ENCODE data around the gene FBXL17.

Gene FBXL17

DNA sequence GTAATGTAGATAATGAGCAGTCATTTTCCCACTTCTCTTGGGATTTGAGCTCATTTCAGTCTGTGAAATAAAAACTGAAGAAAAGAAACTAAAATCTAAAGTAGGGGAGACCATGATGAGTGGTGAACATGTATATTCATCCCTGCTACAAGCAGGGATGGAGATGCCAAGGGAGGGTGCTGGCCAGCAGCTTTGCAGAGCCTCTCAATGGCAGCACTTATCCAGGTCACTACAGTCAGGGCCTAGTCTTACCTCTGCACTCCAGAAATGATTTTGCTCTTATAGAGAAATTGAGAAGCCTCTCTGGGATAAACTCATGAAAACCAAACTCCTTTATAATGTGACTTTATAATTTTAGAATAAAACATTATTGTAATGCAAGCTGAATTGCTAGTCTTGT lies 317.6 kb downstream of the FBXL17 start:
- H3K9me3 ChIP-seq (ENCODE audit: control extremely low read depth in 1 of 5, control insufficient read depth in 4 of 5, insufficient read depth in 2 of 5, low read depth in 1 of 5, low read length in 4 of 5) = no peaks in the 10 kb centered on the region
- DNase-seq = no peak
- H3K4me3 ChIP-seq (ENCODE audit: control insufficient read depth in 1 of 7, extremely low read depth in 1 of 7, insufficient read depth in 4 of 7, low read depth in 2 of 7, low read length in 6 of 7) = no peak overlapping the region
- H3K27ac ChIP-seq (ENCODE audit: insufficient read depth in 1 of 2, low read depth in 1 of 2, low read length in 2 of 2, poor library complexity in 1 of 2, severe bottlenecking in 2 of 2) = no peak overlapping the region
- H3K4me1 ChIP-seq (ENCODE audit: control extremely low read depth in 1 of 4, control insufficient read depth in 4 of 4, insufficient read depth in 4 of 4, low read length in 3 of 4) = peaks cover 0 to 3% (median 0%) of the 10 kb centered on the region in 4 experiments
- ChIA-PET CTCF (no interaction called here), POLR2A (no interaction called here)
- no peaks in the 10 kb centered on the region for H3K27me3 ChIP-seq (replicated peaks in 2 of 5; ENCODE audit: control insufficient read depth in 4 of 5, insufficient read depth in 5 of 5, low read length in 4 of 5)
- H3K36me3 ChIP-seq (ENCODE audit: control insufficient read depth in 4 of 4, insufficient read depth in 4 of 4, low read length in 3 of 4) = no peaks in the 10 kb centered on the region

DNA sequence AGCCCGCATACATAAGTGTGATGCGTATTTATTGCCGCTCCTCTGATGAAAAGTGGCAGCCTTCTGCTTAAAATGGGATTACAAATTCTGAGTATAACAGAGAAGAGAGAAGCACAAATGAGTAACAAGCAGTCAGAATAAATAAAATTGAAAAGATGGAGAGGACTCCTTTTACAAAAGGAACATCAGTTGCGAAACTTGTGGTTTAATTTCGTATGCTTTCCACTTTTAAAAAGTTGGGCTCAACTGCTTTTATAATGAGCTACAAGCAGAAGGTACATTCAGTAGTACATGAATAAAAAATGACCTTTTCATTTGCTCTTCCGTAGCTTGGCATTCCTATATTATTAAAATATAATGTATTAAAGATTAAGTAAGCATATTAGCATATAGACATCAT lies 320.0 kb downstream of the FBXL17 start:
- POLR2A ChIA-PET = no interaction called here
- Histone ChIP-seq H3K4me3 (ENCODE audit: control insufficient read depth in 1 of 7, extremely low read depth in 1 of 7, insufficient read depth in 4 of 7, low read depth in 2 of 7, low read length in 6 of 7) (no peak overlapping the region), H3K9me3 (ENCODE audit: control extremely low read depth in 1 of 5, control insufficient read depth in 4 of 5, insufficient read depth in 2 of 5, low read depth in 1 of 5, low read length in 4 of 5) (no peaks in the 10 kb centered on the region), H3K36me3 (ENCODE audit: control insufficient read depth in 4 of 4, insufficient read depth in 4 of 4, low read length in 3 of 4) (no peaks in the 10 kb centered on the region), H3K27me3 (replicated peaks in 2 of 5; ENCODE audit: control insufficient read depth in 4 of 5, insufficient read depth in 5 of 5, low read length in 4 of 5) (no peaks in the 10 kb centered on the region), H3K4me1 (ENCODE audit: control extremely low read depth in 1 of 4, control insufficient read depth in 4 of 4, insufficient read depth in 4 of 4, low read length in 3 of 4) (peaks cover 0 to 3% (median 0%) of the 10 kb centered on the region in 4 experiments), H3K27ac (ENCODE audit: insufficient read depth in 1 of 2, low read depth in 1 of 2, low read length in 2 of 2, poor library complexity in 1 of 2, severe bottlenecking in 2 of 2) (no peak overlapping the region)
- CTCF ChIA-PET = no interaction called here
- WGBS (ENCODE audit: insufficient coverage) = 100% methylated on average over 1 of the region's 6 CpGs
- DNase-seq = peak in 2 of 3 donors; percentile 5 to 21

DNA sequence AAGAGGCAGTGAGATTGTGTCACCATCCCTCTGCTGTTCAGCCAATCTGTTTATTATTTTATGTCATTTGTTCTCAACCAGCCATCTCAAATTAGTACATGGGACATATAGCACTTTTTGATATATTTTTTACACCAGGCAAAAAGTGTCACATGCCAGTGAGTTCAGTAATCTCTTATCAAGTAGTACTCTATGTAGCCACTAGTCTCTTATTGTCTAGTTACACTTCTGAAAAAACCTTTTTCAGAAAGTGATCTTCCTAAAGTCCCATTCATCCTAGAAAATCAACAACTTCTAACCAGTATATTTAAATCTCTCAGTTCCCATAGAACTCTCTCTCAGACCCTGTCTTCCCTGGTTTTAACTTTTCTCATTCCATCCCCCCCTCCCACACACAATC lies 321.6 kb downstream of the FBXL17 start:
- H3K27me3 ChIP-seq (replicated peaks in 2 of 5; ENCODE audit: control insufficient read depth in 4 of 5, insufficient read depth in 5 of 5, low read length in 4 of 5) = no peaks in the 10 kb centered on the region
- POLR2A ChIA-PET = no interaction called here
- H3K36me3 ChIP-seq (ENCODE audit: control insufficient read depth in 4 of 4, insufficient read depth in 4 of 4, low read length in 3 of 4) = no peaks in the 10 kb centered on the region
- H3K4me1 ChIP-seq (ENCODE audit: control extremely low read depth in 1 of 4, control insufficient read depth in 4 of 4, insufficient read depth in 4 of 4, low read length in 3 of 4) = peaks cover 0 to 3% (median 0%) of the 10 kb centered on the region in 4 experiments
- H3K4me3 ChIP-seq (ENCODE audit: control insufficient read depth in 1 of 7, extremely low read depth in 1 of 7, insufficient read depth in 4 of 7, low read depth in 2 of 7, low read length in 6 of 7) = no peak overlapping the region
- H3K9me3 ChIP-seq (ENCODE audit: control extremely low read depth in 1 of 5, control insufficient read depth in 4 of 5, insufficient read depth in 2 of 5, low read depth in 1 of 5, low read length in 4 of 5) = no peaks in the 10 kb centered on the region
- CTCF ChIA-PET = no interaction called here
- DNase-seq = no peak
- no peak overlapping the region for H3K27ac ChIP-seq (ENCODE audit: insufficient read depth in 1 of 2, low read depth in 1 of 2, low read length in 2 of 2, poor library complexity in 1 of 2, severe bottlenecking in 2 of 2)

DNA sequence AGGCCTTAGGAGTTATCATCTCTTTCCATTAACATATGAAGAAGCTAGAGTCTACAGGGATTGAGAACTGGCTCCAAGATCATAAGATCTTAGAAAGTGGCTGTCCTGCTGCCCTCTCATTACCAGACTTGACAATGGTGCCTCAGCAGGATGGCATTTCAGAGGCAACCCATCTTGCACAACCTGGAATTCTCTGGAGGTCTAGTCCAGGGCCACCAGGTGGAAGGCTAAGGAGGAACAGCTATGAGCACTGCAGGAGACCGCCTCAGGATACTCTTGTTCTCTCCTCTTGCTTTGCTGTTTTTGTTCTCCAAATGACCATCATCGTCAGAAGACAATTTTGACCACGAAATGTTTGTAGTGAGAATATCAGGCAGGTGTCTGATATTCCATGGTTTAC lies 322.6 kb downstream of the FBXL17 start:
- CTCF ChIA-PET = no interaction called here
- Histone ChIP-seq H3K27ac (ENCODE audit: insufficient read depth in 1 of 2, low read depth in 1 of 2, low read length in 2 of 2, poor library complexity in 1 of 2, severe bottlenecking in 2 of 2) (no peak overlapping the region), H3K4me1 (ENCODE audit: control extremely low read depth in 1 of 4, control insufficient read depth in 4 of 4, insufficient read depth in 4 of 4, low read length in 3 of 4) (peaks cover 0 to 3% (median 0%) of the 10 kb centered on the region in 4 experiments), H3K27me3 (replicated peaks in 2 of 5; ENCODE audit: control insufficient read depth in 4 of 5, insufficient read depth in 5 of 5, low read length in 4 of 5) (no peaks in the 10 kb centered on the region), H3K4me3 (ENCODE audit: control insufficient read depth in 1 of 7, extremely low read depth in 1 of 7, insufficient read depth in 4 of 7, low read depth in 2 of 7, low read length in 6 of 7) (no peak overlapping the region), H3K36me3 (ENCODE audit: control insufficient read depth in 4 of 4, insufficient read depth in 4 of 4, low read length in 3 of 4) (no peaks in the 10 kb centered on the region), H3K9me3 (ENCODE audit: control extremely low read depth in 1 of 5, control insufficient read depth in 4 of 5, insufficient read depth in 2 of 5, low read depth in 1 of 5, low read length in 4 of 5) (peaks cover 0 to 3% (median 0%) of the 10 kb centered on the region in 5 experiments)
- 100% methylated on average over 1 of the region's 3 CpGs for WGBS (ENCODE audit: insufficient coverage)
- DNase-seq = no peak
- POLR2A ChIA-PET = no interaction called here

DNA sequence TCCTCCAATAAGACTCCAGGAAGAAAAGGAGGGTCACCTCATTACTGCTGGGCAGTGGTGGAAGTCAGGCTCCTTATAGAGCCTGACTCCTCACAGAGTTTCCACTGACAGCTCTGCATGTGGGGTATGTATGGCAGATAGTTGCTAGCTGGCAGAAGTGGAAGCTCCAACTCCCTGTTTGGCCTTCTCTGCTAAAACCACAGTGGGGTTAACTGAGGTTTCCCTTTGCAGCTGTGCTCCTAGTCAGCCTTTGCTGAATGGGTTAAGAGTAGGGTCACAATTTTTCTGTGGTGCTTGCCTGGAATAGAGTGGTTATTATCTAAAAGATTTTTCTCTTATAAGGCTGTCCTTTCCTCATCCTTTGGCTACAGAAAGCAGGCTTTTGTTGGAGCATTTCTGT lies 327.5 kb downstream of the FBXL17 start:
- H3K27me3 ChIP-seq (replicated peaks in 2 of 5; ENCODE audit: control insufficient read depth in 4 of 5, insufficient read depth in 5 of 5, low read length in 4 of 5) = no peaks in the 10 kb centered on the region
- H3K4me3 ChIP-seq (ENCODE audit: control insufficient read depth in 1 of 7, extremely low read depth in 1 of 7, insufficient read depth in 4 of 7, low read depth in 2 of 7, low read length in 6 of 7) = no peak overlapping the region
- no peak for DNase-seq
- CTCF ChIA-PET = no interaction called here
- H3K27ac ChIP-seq (ENCODE audit: insufficient read depth in 1 of 2, low read depth in 1 of 2, low read length in 2 of 2, poor library complexity in 1 of 2, severe bottlenecking in 2 of 2) = no peak overlapping the region
- peaks cover 0 to 1% (median 0%) of the 10 kb centered on the region in 4 experiments for H3K36me3 ChIP-seq (ENCODE audit: control insufficient read depth in 4 of 4, insufficient read depth in 4 of 4, low read length in 3 of 4)
- no peaks in the 10 kb centered on the region for H3K4me1 ChIP-seq (ENCODE audit: control extremely low read depth in 1 of 4, control insufficient read depth in 4 of 4, insufficient read depth in 4 of 4, low read length in 3 of 4)
- POLR2A ChIA-PET = no interaction called here
- H3K9me3 ChIP-seq (ENCODE audit: control extremely low read depth in 1 of 5, control insufficient read depth in 4 of 5, insufficient read depth in 2 of 5, low read depth in 1 of 5, low read length in 4 of 5) = peaks cover 0 to 18% (median under 1%) of the 10 kb centered on the region in 5 experiments

DNA sequence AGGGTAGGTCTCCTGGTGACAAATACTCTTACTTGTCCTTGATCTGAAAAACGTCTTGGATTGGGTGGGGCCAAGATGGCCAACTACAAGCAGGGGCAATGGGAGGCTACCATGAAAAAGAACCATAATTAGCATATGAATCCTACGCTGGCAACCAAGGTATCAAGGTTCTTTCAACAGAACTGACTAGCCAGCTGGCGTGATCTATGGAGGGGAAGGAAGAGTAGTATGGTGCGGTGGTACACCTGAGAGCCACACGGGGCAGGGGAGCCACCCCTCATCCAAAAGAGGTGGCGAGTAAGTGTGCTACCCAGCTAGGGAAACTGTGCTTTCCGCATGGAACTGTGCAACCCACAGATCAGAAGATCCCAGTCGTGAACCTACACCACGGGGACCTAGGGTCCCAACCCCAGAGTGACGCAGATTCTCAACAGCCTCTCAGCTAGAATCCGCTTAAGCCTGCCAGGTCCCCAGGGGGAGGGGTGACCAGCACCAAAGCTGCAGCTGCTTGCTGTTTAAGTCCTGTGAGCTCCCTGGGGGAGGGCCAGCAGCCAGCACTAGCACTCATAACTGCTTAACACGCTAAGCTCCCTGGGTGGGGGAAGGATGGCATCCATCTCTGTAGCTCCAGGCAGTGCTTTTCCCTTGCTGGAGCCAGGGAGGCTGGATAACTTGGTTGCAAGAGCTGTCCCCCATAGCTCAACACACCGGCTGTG lies 334.8 kb downstream of the FBXL17 start:
- Histone ChIP-seq H3K36me3 (ENCODE audit: control insufficient read depth in 4 of 4, insufficient read depth in 4 of 4, low read length in 3 of 4) (peaks cover 0 to 2% (median 0%) of the 10 kb centered on the region in 4 experiments), H3K4me3 (ENCODE audit: control insufficient read depth in 1 of 7, extremely low read depth in 1 of 7, insufficient read depth in 4 of 7, low read depth in 2 of 7, low read length in 6 of 7) (no peak overlapping the region), H3K27ac (ENCODE audit: insufficient read depth in 1 of 2, low read depth in 1 of 2, low read length in 2 of 2, poor library complexity in 1 of 2, severe bottlenecking in 2 of 2) (no peak overlapping the region), H3K4me1 (ENCODE audit: control extremely low read depth in 1 of 4, control insufficient read depth in 4 of 4, insufficient read depth in 4 of 4, low read length in 3 of 4) (no peaks in the 10 kb centered on the region), H3K27me3 (replicated peaks in 2 of 5; ENCODE audit: control insufficient read depth in 4 of 5, insufficient read depth in 5 of 5, low read length in 4 of 5) (no peaks in the 10 kb centered on the region), H3K9me3 (ENCODE audit: control extremely low read depth in 1 of 5, control insufficient read depth in 4 of 5, insufficient read depth in 2 of 5, low read depth in 1 of 5, low read length in 4 of 5) (peaks cover 1 to 10% (median 3%) of the 10 kb centered on the region in 5 experiments)
- WGBS (ENCODE audit: insufficient coverage) = 95% methylated on average over 13 of the region's 13 CpGs
- no peak for DNase-seq
- ChIA-PET CTCF (no interaction called here), POLR2A (no interaction called here)

DNA sequence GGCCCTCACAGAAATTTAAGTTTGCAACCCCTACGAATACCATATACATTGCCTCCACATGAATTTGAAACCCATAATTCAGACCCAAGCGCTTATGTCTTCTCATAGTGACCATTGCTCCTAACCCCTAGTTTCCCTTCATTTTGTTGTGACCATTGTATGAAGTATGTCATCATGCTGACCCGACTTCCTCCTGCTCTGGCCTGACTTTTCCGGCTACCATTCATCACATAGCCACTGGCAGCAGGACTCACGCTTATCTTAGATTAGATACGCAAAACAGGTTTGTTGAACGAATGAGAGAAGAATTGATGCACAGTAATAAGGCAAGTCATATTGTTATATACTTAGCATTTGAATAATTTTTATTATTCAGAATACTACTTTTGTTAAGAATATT lies 345.4 kb downstream of the FBXL17 start:
- ChIA-PET CTCF (no interaction called here), POLR2A (no interaction called here)
- Histone ChIP-seq H3K36me3 (ENCODE audit: control insufficient read depth in 4 of 4, insufficient read depth in 4 of 4, low read length in 3 of 4) (no peaks in the 10 kb centered on the region), H3K4me3 (ENCODE audit: control insufficient read depth in 1 of 7, extremely low read depth in 1 of 7, insufficient read depth in 4 of 7, low read depth in 2 of 7, low read length in 6 of 7) (no peak overlapping the region), H3K27me3 (replicated peaks in 2 of 5; ENCODE audit: control insufficient read depth in 4 of 5, insufficient read depth in 5 of 5, low read length in 4 of 5) (no peaks in the 10 kb centered on the region), H3K4me1 (ENCODE audit: control extremely low read depth in 1 of 4, control insufficient read depth in 4 of 4, insufficient read depth in 4 of 4, low read length in 3 of 4) (no peaks in the 10 kb centered on the region), H3K9me3 (ENCODE audit: control extremely low read depth in 1 of 5, control insufficient read depth in 4 of 5, insufficient read depth in 2 of 5, low read depth in 1 of 5, low read length in 4 of 5) (no peaks in the 10 kb centered on the region), H3K27ac (ENCODE audit: insufficient read depth in 1 of 2, low read depth in 1 of 2, low read length in 2 of 2, poor library complexity in 1 of 2, severe bottlenecking in 2 of 2) (no peak overlapping the region)
- WGBS (ENCODE audit: insufficient coverage) = 80% methylated on average over 2 of the region's 7 CpGs
- DNase-seq = no peak
